Measurements from ENCODE around the gene ACER1.

ACER1 gene

GRCh38 chr19:6267552-6268381, 65.6 kb downstream of the ACER1 start:
- H3K4me3 ChIP-seq (ENCODE audit: low read depth, low read length): no peak overlapping the region
- no peak for DNase-seq (ENCODE audit: low read depth)
- TF ChIP-seq MYC (IDR thresholded peaks at IDR 0.05; ENCODE audit: low read depth, low read length) (no peak), CTCF (IDR thresholded peaks at IDR 0.05; ENCODE audit: low read depth, low read length) (no peak), POLR2A (IDR thresholded peaks at IDR 0.05; ENCODE audit: extremely low read depth, insufficient read length) (no peak), MAX (IDR thresholded peaks at IDR 0.05; ENCODE audit: low read depth, low read length) (no peak)

GRCh38 chr19:6264803-6265202, 68.6 kb downstream of the ACER1 start:
- H3K4me3 ChIP-seq (ENCODE audit: low read depth, low read length): no peak overlapping the region
- TF ChIP-seq MYC (IDR thresholded peaks at IDR 0.05; ENCODE audit: low read depth, low read length): no peak
- TF ChIP-seq CTCF (IDR thresholded peaks at IDR 0.05; ENCODE audit: low read depth, low read length): no peak
- no peak for TF ChIP-seq POLR2A (IDR thresholded peaks at IDR 0.05; ENCODE audit: extremely low read depth, insufficient read length)
- no peak for TF ChIP-seq MAX (IDR thresholded peaks at IDR 0.05; ENCODE audit: low read depth, low read length)
- DNase-seq (ENCODE audit: low read depth): no peak

GRCh38 chr19:6263735-6264444, 69.5 kb downstream of the ACER1 start:
- no peak overlapping the region for H3K4me3 ChIP-seq (ENCODE audit: low read depth, low read length)
- TF ChIP-seq MAX (IDR thresholded peaks at IDR 0.05; ENCODE audit: low read depth, low read length) (no peak), MYC (IDR thresholded peaks at IDR 0.05; ENCODE audit: low read depth, low read length) (no peak), POLR2A (IDR thresholded peaks at IDR 0.05; ENCODE audit: extremely low read depth, insufficient read length) (no peak)
- DNase-seq (ENCODE audit: low read depth): no peak

GRCh38 chr19:6263306-6263705, 70.1 kb downstream of the ACER1 start:
- no peak for DNase-seq (ENCODE audit: low read depth)
- TF ChIP-seq MAX (IDR thresholded peaks at IDR 0.05; ENCODE audit: low read depth, low read length) (no peak), POLR2A (IDR thresholded peaks at IDR 0.05; ENCODE audit: extremely low read depth, insufficient read length) (no peak), MYC (IDR thresholded peaks at IDR 0.05; ENCODE audit: low read depth, low read length) (no peak), CTCF (IDR thresholded peaks at IDR 0.05; ENCODE audit: low read depth, low read length) (no peak)
- no peak overlapping the region for H3K4me3 ChIP-seq (ENCODE audit: low read depth, low read length)

- TF ChIP-seq POLR2A (IDR thresholded peaks at IDR 0.05; ENCODE audit: extremely low read depth, insufficient read length): no peak
- no peak for TF ChIP-seq CTCF (IDR thresholded peaks at IDR 0.05; ENCODE audit: low read depth, low read length)
- no peak for TF ChIP-seq MAX (IDR thresholded peaks at IDR 0.05; ENCODE audit: low read depth, low read length)
- TF ChIP-seq MYC (IDR thresholded peaks at IDR 0.05; ENCODE audit: low read depth, low read length): no peak
- no peak overlapping the region for H3K4me3 ChIP-seq (ENCODE audit: low read depth, low read length)
- no peak for DNase-seq (ENCODE audit: low read depth)
These were observed 70.9 kb downstream of the ACER1 start for GRCh38 chr19:6262519-6262918.

- DNase-seq (ENCODE audit: low read depth): no peak
- TF ChIP-seq POLR2A (IDR thresholded peaks at IDR 0.05; ENCODE audit: extremely low read depth, insufficient read length) (no peak), CTCF (IDR thresholded peaks at IDR 0.05; ENCODE audit: low read depth, low read length) (no peak), MYC (IDR thresholded peaks at IDR 0.05; ENCODE audit: low read depth, low read length) (no peak), MAX (IDR thresholded peaks at IDR 0.05; ENCODE audit: low read depth, low read length) (no peak)
- H3K4me3 ChIP-seq (ENCODE audit: low read depth, low read length): no peak overlapping the region
These were observed 71.5 kb downstream of the ACER1 start for GRCh38 chr19:6261883-6262282.
